HL-60/S4 treated with phorbol 12-myristate 13-acetate at 8.2 ng/mL for 4 days and 3 days (cell line): Measurements from ENCODE around the gene TTC16.

Source experiments
- in situ Hi-C: fragments of 300-500 bp; cut with MboI; formaldehyde crosslinking; loops from 2 replicates; pipeline ENCODE4 v1.15.0; 2022; ENCODE audit warnings: low sequenced_read_pairs

TTC16 gene

GRCh38 chr9:127762111-127762676 lies 46.3 kb downstream of the TTC16 start:
- in situ Hi-C loops = no loop called here

- in situ Hi-C loops = no loop called here
These were observed 48.1 kb downstream of the TTC16 start for GRCh38 chr9:127763918-127764384.

GRCh38 chr9:127765418-127765817 lies 49.5 kb downstream of the TTC16 start:
- in situ Hi-C loops = no loop called here

GRCh38 chr9:127767410-127767809 lies 51.5 kb downstream of the TTC16 start:
- in situ Hi-C loops = no loop called here

GRCh38 chr9:127767909-127768331 lies 52.0 kb downstream of the TTC16 start:
- in situ Hi-C loops = no loop called here

GRCh38 chr9:127768698-127769097 lies 52.8 kb downstream of the TTC16 start:
- in situ Hi-C loops = no loop called here

GRCh38 chr9:127769101-127769500 lies 53.2 kb downstream of the TTC16 start:
- in situ Hi-C loops = no loop called here

- in situ Hi-C loops = no loop called here
These were observed 54.2 kb downstream of the TTC16 start for GRCh38 chr9:127769929-127770582.

- in situ Hi-C loops = no loop called here
These were observed 54.7 kb downstream of the TTC16 start for GRCh38 chr9:127770583-127770904.

GRCh38 chr9:127770905-127771569 lies 55.2 kb downstream of the TTC16 start:
- in situ Hi-C loops = no loop called here

- in situ Hi-C loops = no loop called here
These were observed 55.8 kb downstream of the TTC16 start for GRCh38 chr9:127771570-127772189.

- in situ Hi-C loops = no loop called here
These were observed 56.7 kb downstream of the TTC16 start for GRCh38 chr9:127772603-127773002.

- in situ Hi-C loops = no loop called here
These were observed 57.4 kb downstream of the TTC16 start for GRCh38 chr9:127773272-127773671.

- in situ Hi-C loops = no loop called here
These were observed 58.1 kb downstream of the TTC16 start for GRCh38 chr9:127773981-127774380.

- in situ Hi-C loops = no loop called here
These were observed 60.5 kb downstream of the TTC16 start for GRCh38 chr9:127776195-127776923.

- in situ Hi-C loops = no loop called here
These were observed 61.0 kb downstream of the TTC16 start for GRCh38 chr9:127776924-127777289.

- in situ Hi-C loops = no loop called here
These were observed 61.6 kb downstream of the TTC16 start for GRCh38 chr9:127777368-127777980.

GRCh38 chr9:127778280-127779135 lies 62.6 kb downstream of the TTC16 start, which contains the start of gene SH2D3C:
TSS of gene SH2D3C (minus strand) at chr9:127778666. CDS start at chr9:127778627, 39 bp downstream.
- in situ Hi-C loops = no loop called here

GRCh38 chr9:127779136-127779981 lies 63.5 kb downstream of the TTC16 start:
- in situ Hi-C loops = no loop called here
